Activated B cell treated with CpG ODN at 0.5 μM for 24 hours (primary cell): ENCODE data around the gene PPP2R2C. TPM values are rescaled to one million over a fixed set of nuclear protein-coding genes. Genes with fewer than 3 reads are reported as not detected.

ENCODE experiments used
- ATAC-seq: fragments of 200-7000 bp; cut with Tn5 transposase; one replicate; pipeline ENCODE4 v1.10.0; 2021; ENCODE audit warnings: low read depth, mild to moderate bottlenecking, moderate library complexity
- CTCF ChIA-PET: fragments of 350-600 bp; sonication (Branson Sonifier 250); formaldehyde crosslinking; loops from one replicate; lab custom pipeline; 2021; ENCODE audit warnings: antibody characterized with exemption; lab: Charles Lee
- POLR2A ChIA-PET: fragments of 350-600 bp; sonication (Branson Sonifier 250); formaldehyde crosslinking; loops from one replicate; lab custom pipeline; 2021; ENCODE audit warnings: antibody characterized with exemption; lab: Charles Lee
- DNase-seq: peaks from one replicate; pipeline ENCODE4 v3.0.0; 2022
- H3K27ac Mint-ChIP-seq: one replicate; pipeline ENCODE4 v1.8.0; 2020; ENCODE audit warnings: mixed read lengths
- H3K27me3 Mint-ChIP-seq: one replicate; pipeline ENCODE4 v1.8.0; 2021; ENCODE audit warnings: mixed read lengths
- H3K36me3 Mint-ChIP-seq: one replicate; pipeline ENCODE4 v1.8.0; 2021; ENCODE audit warnings: low read depth, mixed read lengths
- H3K4me1 Mint-ChIP-seq: one replicate; pipeline ENCODE4 v1.8.0; 2021; ENCODE audit warnings: mixed read lengths
- H3K4me3 Mint-ChIP-seq: one replicate; pipeline ENCODE4 v1.8.0; 2020; ENCODE audit warnings: mild to moderate bottlenecking, mixed read lengths
- H3K9me3 Mint-ChIP-seq: one replicate; pipeline ENCODE4 v1.8.0; 2020; ENCODE audit warnings: mixed read lengths
- intact Hi-C: fragments of 100-400 bp; cut with micrococcal nuclease; formaldehyde crosslinking; loops from one replicate; pipeline ENCODE4 v1.15.1; 2024
- total RNA-seq: library from RNA; stranded (reverse); gene quantifications from 2 replicates; pipeline ENCODE4 v1.2.3, GENCODE V29; 2022
- TF ChIP-seq, protein P1 (sequence below): fragments of 200-600 bp; IDR thresholded peaks from one replicate; pipeline ENCODE4 v1.8.0; 2022; ENCODE audit warnings: antibody characterized with exemption, mild to moderate bottlenecking

The PPP2R2C gene
- total RNA-seq, 1 donor from 2014 or later, result not detected

DNA sequence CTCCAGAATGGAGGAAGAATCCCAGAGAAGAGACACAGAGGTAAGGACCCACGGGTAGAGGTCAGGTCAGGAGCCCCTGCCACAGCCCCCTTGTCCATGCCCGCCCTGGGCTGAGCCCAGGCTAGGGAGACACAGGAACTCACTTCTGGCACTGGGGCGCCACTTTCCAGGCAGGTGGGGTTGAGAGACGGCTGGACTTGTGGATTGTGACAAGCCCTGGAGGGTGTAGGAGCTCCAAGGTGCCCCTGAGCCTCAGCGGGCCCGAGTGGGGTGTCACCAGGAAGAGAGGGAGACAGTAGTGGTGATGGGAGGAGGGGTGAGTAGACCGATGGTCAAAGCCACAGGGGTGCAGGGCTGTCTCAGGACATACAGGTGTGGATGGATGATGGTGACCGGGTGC is 143.9 kb downstream of the PPP2R2C start:
- H3K4me3 Mint-ChIP-seq, result no peak overlapping the region
- no peaks in the 10 kb centered on the region for H3K9me3 Mint-ChIP-seq
- CTCF ChIA-PET, result interaction anchor here (1.4 to 12.0 kb wide), 2 partner anchors 8 to 78 kb away, joined by 3 to 232 read pairs; no protein-coding TSS in a partner anchor
- no peaks in the 10 kb centered on the region for H3K36me3 Mint-ChIP-seq
- peaks cover 25% of the 10 kb centered on the region for H3K27me3 Mint-ChIP-seq
- TF ChIP-seq, protein P1, sequence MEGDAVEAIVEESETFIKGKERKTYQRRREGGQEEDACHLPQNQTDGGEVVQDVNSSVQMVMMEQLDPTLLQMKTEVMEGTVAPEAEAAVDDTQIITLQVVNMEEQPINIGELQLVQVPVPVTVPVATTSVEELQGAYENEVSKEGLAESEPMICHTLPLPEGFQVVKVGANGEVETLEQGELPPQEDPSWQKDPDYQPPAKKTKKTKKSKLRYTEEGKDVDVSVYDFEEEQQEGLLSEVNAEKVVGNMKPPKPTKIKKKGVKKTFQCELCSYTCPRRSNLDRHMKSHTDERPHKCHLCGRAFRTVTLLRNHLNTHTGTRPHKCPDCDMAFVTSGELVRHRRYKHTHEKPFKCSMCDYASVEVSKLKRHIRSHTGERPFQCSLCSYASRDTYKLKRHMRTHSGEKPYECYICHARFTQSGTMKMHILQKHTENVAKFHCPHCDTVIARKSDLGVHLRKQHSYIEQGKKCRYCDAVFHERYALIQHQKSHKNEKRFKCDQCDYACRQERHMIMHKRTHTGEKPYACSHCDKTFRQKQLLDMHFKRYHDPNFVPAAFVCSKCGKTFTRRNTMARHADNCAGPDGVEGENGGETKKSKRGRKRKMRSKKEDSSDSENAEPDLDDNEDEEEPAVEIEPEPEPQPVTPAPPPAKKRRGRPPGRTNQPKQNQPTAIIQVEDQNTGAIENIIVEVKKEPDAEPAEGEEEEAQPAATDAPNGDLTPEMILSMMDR, result no peak
- no peak for DNase-seq
- H3K4me1 Mint-ChIP-seq, result no peaks in the 10 kb centered on the region
- no peak for ATAC-seq
- no peak overlapping the region for H3K27ac Mint-ChIP-seq
- POLR2A ChIA-PET, result no interaction called here
- intact Hi-C loops, result no loop called here

DNA sequence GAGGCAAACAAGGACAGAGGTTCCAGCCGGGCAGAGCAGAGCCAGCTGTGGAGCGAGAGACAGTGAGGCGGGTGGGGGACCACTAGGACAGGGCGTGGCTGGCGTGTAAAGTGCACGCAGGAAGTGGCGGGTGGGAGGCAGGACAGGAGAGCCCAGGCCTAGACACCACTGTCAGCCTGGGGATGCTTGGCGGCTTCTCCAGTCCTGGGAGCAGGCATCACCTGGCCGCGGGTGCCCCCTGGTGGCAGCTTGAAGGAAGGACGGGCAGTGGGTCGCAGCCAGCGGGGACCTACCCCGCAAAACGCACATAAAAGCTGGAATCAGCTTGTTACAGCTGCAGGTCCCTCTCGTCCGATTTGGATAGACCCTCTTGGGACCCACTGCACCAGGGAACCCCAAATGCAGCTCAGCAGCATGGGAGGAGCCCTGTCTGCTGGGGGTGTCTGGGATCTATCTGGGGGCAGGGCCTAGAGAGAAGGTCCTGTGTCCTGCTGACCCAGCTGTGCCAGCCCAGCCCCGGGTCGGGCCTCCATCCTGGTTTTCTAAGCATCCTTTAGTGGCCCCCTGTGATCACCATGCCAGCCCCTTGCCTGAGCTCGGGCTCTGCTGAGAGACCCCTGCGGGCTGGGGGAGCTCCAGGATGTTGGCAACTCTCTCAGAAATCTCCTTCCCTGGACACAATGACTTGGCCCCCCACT is 145.0 kb downstream of the PPP2R2C start:
- DNase-seq, result peak; percentile 68
- Mint-ChIP-seq H3K36me3 (no peaks in the 10 kb centered on the region), H3K4me1 (no peaks in the 10 kb centered on the region), H3K27me3 (peaks cover 33% of the 10 kb centered on the region), H3K27ac (no peak overlapping the region), H3K9me3 (no peaks in the 10 kb centered on the region), H3K4me3 (no peak overlapping the region)
- ChIA-PET POLR2A (no interaction called here), CTCF (interaction anchor here (0.6 to 12.0 kb wide), 11 partner anchors 7 to 329 kb away, joined by 3 to 232 read pairs (median 3); partner anchors contain the start of gene WFS1)
- ATAC-seq, result peak; percentile 72
- intact Hi-C loops, result loop anchor here (1.0 to 2.0 kb wide), 3 partner anchors 77 to 251 kb away; no protein-coding TSS in a partner anchor
- TF ChIP-seq, protein P1, result no peak

DNA sequence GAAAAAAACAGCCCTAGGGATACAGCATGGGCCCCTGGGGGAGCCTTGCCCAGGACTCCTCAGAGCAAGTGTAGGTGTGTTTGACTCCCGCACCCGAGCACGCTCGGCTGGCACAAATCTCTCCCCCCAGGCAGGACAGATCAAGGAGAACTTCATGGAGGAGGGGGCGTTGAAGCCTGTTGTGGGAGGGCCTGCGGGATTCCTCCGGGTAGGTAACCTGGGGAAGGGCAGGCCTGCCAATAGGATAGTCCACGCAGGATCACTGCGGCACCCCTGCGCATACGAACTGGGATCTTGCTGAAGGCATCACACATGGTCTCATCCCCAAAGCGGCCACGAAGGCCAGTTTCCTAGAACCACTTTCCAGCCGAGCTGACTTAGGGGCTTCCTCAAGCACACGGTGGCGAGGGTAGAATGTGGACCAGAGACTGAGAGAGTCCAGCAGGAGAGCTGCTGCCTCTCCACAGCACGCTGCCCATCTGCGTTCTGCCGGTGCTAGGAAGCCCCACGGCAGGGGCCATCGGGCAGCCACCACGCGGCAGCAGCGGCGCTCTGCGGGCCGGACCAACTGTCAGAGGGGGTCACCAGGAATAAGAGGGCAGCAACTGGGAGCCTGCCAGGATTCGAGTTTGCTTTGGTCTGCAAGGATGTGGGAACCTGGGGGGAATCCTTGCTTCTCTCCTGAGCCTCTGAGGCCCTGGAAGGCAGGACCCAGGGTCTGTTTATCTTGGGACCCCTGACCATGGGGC is 145.9 kb downstream of the PPP2R2C start:
- ChIA-PET POLR2A (no interaction called here), CTCF (interaction anchor here (1.0 to 12.0 kb wide), 5 partner anchors 13 to 329 kb away, joined by 3 to 232 read pairs (median 5); no protein-coding TSS in a partner anchor)
- TF ChIP-seq, protein P1, result no peak
- Mint-ChIP-seq H3K27ac (no peak overlapping the region), H3K4me1 (no peaks in the 10 kb centered on the region), H3K9me3 (no peaks in the 10 kb centered on the region), H3K36me3 (no peaks in the 10 kb centered on the region), H3K4me3 (no peak overlapping the region), H3K27me3 (peaks cover 41% of the 10 kb centered on the region)
- no peak for DNase-seq
- intact Hi-C loops, result loop anchor here (1.0 to 2.0 kb wide), 3 partner anchors 76 to 250 kb away; no protein-coding TSS in a partner anchor
- no peak for ATAC-seq

DNA sequence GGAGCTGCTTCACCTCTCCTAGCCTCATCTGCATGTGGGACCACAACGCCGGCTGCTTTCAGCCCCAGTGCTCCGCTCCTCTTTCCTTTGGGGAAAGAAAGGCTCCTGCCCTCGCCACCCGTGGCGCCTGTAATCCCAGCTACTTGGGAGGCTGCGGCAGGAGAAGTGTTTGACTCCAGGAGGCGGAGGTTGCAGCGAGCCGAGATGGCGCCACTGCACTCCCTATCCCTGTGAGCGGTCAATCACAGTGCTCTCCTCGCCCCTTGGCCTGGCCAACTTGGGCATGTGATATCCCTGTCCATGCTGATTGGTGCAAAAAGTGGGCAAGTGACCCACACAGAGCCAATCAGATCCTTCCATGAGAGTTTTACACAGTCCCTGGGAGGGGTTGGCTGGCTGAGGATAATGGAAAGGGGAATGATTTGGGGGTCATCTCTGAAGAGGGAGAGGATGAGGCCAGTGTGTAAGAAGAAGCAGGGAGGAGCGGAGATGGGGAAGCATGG is 146.6 kb downstream of the PPP2R2C start:
- DNase-seq (no peak), ATAC-seq (no peak)
- ChIA-PET CTCF (interaction anchor here (12.0 kb wide), 1 partner anchor 75 kb away, joined by 232 read pairs; no protein-coding TSS in a partner anchor), POLR2A (no interaction called here)
- H3K27me3 Mint-ChIP-seq, result peaks cover 44% of the 10 kb centered on the region
- no peaks in the 10 kb centered on the region for H3K4me1 Mint-ChIP-seq
- intact Hi-C loops, result loop anchor here (2.0 kb wide), 1 partner anchor 249 kb away; no protein-coding TSS in a partner anchor
- no peaks in the 10 kb centered on the region for H3K9me3 Mint-ChIP-seq
- no peak overlapping the region for H3K4me3 Mint-ChIP-seq
- H3K27ac Mint-ChIP-seq, result no peak overlapping the region
- no peaks in the 10 kb centered on the region for H3K36me3 Mint-ChIP-seq
- TF ChIP-seq, protein P1, result no peak
